ENCODE results near the gene RABEPK.
"Not testable (repeated sequence)": the region's sequence is repeated elsewhere in the genome, so short reads cannot be mapped to it uniquely, and the experiment has no call there.

RABEPK gene

GRCh38 chr9:125258160-125258785, 57.9 kb downstream of the RABEPK start:
- Histone ChIP-seq H3K27me3 (no peaks in the 10 kb centered on the region), H3K4me1 (peaks cover 2% of the 10 kb centered on the region; the same call in 1 of the 2 replicates), H3K9me3 (no peaks in the 10 kb centered on the region), H3K36me3 (no peaks in the 10 kb centered on the region), H3K4me3 (ENCODE audit: low read depth, low read length) (no peak overlapping the region)
- DNase-seq, result no peak
- TF ChIP-seq CTCF (IDR thresholded peaks at IDR 0.05; ENCODE audit: low read depth, low read length), result no peak

- Histone ChIP-seq H3K27me3 (no peaks in the 10 kb centered on the region), H3K36me3 (peaks cover 2% of the 10 kb centered on the region; the same call in 1 of the 2 replicates)
Observed at GRCh38 chr9:125258832-125259534, 58.6 kb downstream of the RABEPK start.

GRCh38 chr9:125260561-125260960, 60.2 kb downstream of the RABEPK start:
- DNase-seq, result no peak
- Histone ChIP-seq H3K4me3 (ENCODE audit: low read depth, low read length) (no peak overlapping the region), H3K36me3 (peaks cover 12% of the 10 kb centered on the region; the same call in 1 of the 2 replicates), H3K4me1 (peaks cover 2% of the 10 kb centered on the region; the same call in 1 of the 2 replicates), H3K9me3 (no peaks in the 10 kb centered on the region), H3K27me3 (no peaks in the 10 kb centered on the region)
- TF ChIP-seq CTCF (IDR thresholded peaks at IDR 0.05; ENCODE audit: low read depth, low read length), result no peak

More at GRCh38 chr9:125258832-125259534, 58.6 kb downstream of the RABEPK start:
- peaks cover 2% of the 10 kb centered on the region; the same call in 1 of the 2 replicates for H3K4me1 ChIP-seq
- DNase-seq, result no peak
- no peak overlapping the region for H3K4me3 ChIP-seq (ENCODE audit: low read depth, low read length)
- no peak for TF ChIP-seq CTCF (IDR thresholded peaks at IDR 0.05; ENCODE audit: low read depth, low read length)
- H3K9me3 ChIP-seq, result no peaks in the 10 kb centered on the region

DNA sequence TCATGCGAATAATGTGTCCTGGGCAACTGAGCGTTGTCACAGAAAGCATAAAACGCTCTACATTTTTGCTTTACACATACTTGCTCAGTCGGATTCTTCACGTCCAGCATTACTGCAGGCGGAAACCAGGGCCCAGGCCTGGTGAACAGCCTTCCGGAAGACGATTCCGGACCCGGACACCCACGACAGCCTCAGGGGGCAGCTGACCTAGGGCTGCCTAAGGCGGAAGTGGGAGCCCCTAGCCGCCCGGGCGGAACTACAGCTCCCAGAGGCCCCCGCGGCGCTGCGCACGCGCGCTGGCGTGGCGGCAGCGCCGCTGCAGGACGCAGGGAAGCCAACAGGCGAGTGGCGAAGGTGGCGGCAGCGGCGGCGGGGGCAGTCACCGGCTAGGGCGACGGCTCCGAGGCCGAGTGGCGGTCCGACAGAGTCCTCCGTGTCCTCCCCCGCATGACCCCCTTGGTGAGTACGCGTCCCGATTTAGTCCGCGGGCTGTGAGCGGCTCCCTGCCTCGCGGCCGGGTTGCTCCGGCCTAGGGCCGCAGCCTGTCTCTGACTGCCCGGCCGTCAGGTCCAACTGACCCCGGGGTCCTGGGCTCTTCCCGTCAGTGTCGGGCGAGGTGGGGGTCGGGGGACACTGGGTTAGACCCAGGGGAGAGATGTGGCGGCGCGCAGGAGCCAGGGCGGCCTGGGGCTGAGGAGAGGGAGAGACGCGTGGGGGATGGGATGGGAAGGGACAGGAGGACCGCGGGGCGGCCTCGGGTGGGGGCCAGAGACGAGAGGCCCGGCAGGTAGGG, 61.4 kb downstream of the RABEPK start, which contains the start of gene GAPVD1:
GAPVD1 (plus strand) TSS at position 326 of the 793 bp plus-strand sequence. CDS start 37,096 bp downstream, outside the sequence.
- DNase-seq, result peak; percentile 96
- Histone ChIP-seq H3K4me1 (peaks cover 2% of the 10 kb centered on the region; the same call in 1 of the 2 replicates), H3K27me3 (no peaks in the 10 kb centered on the region), H3K9me3 (no peaks in the 10 kb centered on the region), H3K4me3 (ENCODE audit: low read depth, low read length) (peak within 1 kb of the TSS; percentile 98), H3K36me3 (peaks cover 15% of the 10 kb centered on the region; the same call in 1 of the 2 replicates)
- TF ChIP-seq CTCF (IDR thresholded peaks at IDR 0.05; ENCODE audit: low read depth, low read length), result peak; percentile 20

- no peaks in the 10 kb centered on the region for H3K9me3 ChIP-seq
- DNase-seq, result no peak
- peaks cover 17% of the 10 kb centered on the region; the same call in 1 of the 2 replicates for H3K36me3 ChIP-seq
- peak overlapping the region; percentile 98 for H3K4me3 ChIP-seq (ENCODE audit: low read depth, low read length)
- H3K27me3 ChIP-seq, result no peaks in the 10 kb centered on the region
- no peak for TF ChIP-seq CTCF (IDR thresholded peaks at IDR 0.05; ENCODE audit: low read depth, low read length)
- H3K4me1 ChIP-seq, result peaks cover 2% of the 10 kb centered on the region; the same call in 1 of the 2 replicates
Observed at GRCh38 chr9:125262294-125262991, 62.1 kb downstream of the RABEPK start.

GRCh38 chr9:125264068-125264467, 63.7 kb downstream of the RABEPK start:
- not testable (repeated sequence) for H3K4me3 ChIP-seq (ENCODE audit: low read depth, low read length); H3K4me1 ChIP-seq; DNase-seq; H3K9me3 ChIP-seq; H3K27me3 ChIP-seq
- peaks cover 17% of the 10 kb centered on the region; the same call in 1 of the 2 replicates for H3K36me3 ChIP-seq
